ENCODE data around the gene HOXA1. TPM values are rescaled to one million over a fixed set of nuclear protein-coding genes. Genes with fewer than 3 reads are reported as not detected.

The HOXA1 gene
- total RNA-seq, 6 experiments from 2014 or later, result 0.28 to 0.81 (median 0.45) TPM

DNA sequence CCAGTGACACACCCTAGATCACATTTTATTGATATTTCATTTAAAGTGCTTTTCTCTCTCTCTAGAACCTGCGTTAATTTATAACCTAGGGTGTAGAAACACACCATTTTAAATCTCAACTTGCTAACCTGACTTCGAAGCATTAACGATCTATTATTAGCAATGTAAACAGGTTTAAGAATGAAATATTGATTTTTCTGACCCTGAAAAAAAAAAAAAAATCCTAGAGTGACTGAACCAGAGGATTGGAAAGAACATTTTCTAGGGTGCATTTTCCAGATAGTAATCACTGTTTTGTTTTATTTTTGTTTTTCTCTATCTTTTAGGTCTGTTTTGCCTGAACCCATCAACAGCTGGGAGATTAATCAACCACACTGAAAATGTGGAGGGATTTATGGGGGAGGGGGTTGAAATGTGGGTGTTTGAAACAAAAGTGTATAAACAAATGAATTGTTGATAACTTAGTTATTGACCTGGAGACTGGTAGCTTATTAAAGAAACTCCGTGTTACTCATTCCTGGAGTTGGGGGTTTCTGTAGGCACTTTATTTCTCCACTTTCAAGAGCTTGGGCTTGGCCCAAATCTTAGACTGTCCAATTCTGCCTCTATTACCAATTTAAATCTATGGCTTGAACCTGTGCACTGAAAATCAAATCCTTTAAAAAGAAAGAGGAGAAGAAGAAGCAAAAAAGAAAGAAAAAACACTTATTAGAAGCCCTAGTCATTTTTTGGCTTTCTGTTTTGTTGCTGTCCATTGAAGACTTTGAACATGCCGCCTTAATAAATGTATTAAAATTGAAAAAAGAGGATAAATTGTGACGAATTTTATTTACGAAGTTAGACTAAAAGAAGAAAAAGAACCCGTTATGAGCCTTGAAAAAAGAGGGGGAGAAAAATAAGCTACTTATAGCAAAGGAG lies 3.9 kb upstream of the HOXA1 start:
- H3K4me3 Mint-ChIP-seq, result peak overlapping the region; percentile 87; the same call in 1 of the 2 replicates
- peaks cover 39% of the 10 kb centered on the region for H3K27me3 Mint-ChIP-seq (ENCODE audit: insufficient read depth)
- DNase-seq, result no peak
- H3K27ac Mint-ChIP-seq, result no peak overlapping the region
- no peaks in the 10 kb centered on the region for H3K9me3 Mint-ChIP-seq
- TF ChIP-seq, protein P1, sequence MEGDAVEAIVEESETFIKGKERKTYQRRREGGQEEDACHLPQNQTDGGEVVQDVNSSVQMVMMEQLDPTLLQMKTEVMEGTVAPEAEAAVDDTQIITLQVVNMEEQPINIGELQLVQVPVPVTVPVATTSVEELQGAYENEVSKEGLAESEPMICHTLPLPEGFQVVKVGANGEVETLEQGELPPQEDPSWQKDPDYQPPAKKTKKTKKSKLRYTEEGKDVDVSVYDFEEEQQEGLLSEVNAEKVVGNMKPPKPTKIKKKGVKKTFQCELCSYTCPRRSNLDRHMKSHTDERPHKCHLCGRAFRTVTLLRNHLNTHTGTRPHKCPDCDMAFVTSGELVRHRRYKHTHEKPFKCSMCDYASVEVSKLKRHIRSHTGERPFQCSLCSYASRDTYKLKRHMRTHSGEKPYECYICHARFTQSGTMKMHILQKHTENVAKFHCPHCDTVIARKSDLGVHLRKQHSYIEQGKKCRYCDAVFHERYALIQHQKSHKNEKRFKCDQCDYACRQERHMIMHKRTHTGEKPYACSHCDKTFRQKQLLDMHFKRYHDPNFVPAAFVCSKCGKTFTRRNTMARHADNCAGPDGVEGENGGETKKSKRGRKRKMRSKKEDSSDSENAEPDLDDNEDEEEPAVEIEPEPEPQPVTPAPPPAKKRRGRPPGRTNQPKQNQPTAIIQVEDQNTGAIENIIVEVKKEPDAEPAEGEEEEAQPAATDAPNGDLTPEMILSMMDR (IDR thresholded peaks at IDR 0.05), result no peak
- peaks cover 51% of the 10 kb centered on the region for H3K4me1 Mint-ChIP-seq (ENCODE audit: low read depth)
- H3K36me3 Mint-ChIP-seq (ENCODE audit: low read depth), result peaks cover 43% of the 10 kb centered on the region

DNA sequence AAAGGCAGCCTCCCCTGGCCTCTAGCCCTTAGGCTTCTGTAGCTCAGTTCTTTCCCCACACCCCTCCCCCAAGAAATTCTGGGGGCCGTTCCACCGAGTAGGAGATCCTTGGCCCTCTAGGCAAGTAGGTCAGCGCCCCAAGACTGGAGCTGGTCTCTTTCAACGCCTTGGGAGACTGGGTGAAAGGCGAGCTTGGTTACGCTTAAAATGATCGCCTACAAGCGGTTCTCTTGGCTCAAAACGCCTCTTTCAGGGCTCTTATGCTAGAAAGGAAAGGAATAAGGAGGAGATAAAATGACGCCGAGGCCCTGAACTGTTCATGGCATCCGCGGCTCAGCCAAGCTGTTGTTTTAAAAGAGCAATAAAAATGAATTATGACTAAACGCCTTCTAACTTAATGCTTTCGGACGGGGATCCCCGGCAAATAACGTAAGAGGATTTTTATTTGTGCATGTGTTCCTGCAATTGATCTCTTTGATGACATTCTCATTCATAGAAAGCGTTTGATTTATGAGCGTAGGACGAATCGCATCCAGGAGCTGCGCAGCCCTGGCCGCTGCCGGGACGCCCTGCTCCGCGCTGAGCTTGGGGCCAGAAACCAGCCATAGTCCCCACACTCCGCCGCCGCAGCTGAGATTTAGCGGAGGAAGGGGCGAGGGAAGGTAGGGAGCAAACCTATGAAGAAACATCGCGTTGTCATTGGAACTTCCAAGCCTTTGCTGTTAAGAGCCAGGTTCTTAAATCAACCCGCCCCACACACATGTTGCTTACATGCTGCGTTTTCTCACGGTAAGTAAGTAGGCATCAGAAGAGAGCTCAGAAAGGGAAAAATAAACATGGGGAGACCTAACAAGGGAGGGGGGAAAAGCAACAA lies 3.0 kb upstream of the HOXA1 start:
- no peak for DNase-seq

DNA sequence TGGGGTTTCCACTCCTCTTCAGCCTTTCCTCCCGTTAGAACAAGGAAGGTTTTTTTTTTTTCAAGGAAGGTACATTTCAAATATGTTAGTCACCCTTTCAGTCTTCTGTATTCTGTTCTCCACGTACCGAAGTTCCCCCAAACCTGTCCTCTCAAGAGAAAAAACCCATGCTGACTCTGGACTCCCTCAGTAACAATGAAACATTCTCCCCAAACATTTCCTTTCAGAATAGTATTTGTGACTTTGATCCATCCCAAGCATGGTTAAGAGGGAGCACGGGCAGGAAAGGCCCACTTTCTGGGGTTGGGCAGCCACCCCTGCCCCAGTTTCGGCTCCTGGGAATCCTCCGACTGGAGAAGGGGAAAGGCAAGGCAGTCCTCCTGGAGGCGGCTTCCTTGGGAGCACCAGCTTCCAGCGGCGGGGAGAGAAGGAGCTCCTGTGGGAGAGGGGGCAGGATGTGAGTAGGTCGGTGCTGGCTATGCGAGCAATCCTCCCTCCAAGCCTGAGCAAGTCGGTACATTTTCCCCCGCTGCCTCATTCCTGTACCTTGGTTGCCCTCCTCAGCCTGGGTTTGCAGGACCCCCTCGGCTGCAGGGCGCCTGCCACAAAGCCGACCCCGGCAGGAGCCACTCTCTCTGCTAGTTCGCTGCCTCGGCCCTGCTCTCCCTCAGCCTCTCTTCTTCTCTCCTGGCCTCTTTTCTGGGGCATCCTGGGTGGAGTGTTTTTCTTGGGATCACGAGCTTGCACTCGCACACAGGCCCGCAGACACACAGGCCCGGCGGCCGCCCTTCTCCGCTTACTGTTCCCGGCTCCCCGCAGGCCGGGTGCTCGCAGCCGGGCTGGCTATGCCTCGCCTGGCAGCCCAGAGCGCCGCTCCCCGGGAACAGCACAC lies 2.1 kb upstream of the HOXA1 start:
- no peaks in the 10 kb centered on the region for H3K9me3 Mint-ChIP-seq
- H3K4me1 Mint-ChIP-seq (ENCODE audit: low read depth), result peaks cover 39% of the 10 kb centered on the region
- DNase-seq, result no peak
- peak overlapping the region; percentile 55 for H3K27ac Mint-ChIP-seq
- TF ChIP-seq, protein P1 (IDR thresholded peaks at IDR 0.05), result no peak
- H3K27me3 Mint-ChIP-seq (ENCODE audit: insufficient read depth), result peaks cover 26% of the 10 kb centered on the region
- H3K4me3 Mint-ChIP-seq, result peak overlapping the region; percentile 87
- H3K36me3 Mint-ChIP-seq (ENCODE audit: low read depth), result peaks cover 37% of the 10 kb centered on the region

More for the DNA sequence above, 3.0 kb upstream of the HOXA1 start:
- Mint-ChIP-seq H3K9me3 (no peaks in the 10 kb centered on the region), H3K27ac (peak overlapping the region; percentile 16; the same call in 1 of the 2 replicates), H3K36me3 (ENCODE audit: low read depth) (peaks cover 40% of the 10 kb centered on the region), H3K4me3 (peak overlapping the region; percentile 87), H3K4me1 (ENCODE audit: low read depth) (peaks cover 48% of the 10 kb centered on the region), H3K27me3 (ENCODE audit: insufficient read depth) (peaks cover 35% of the 10 kb centered on the region)
- TF ChIP-seq, protein P1 (IDR thresholded peaks at IDR 0.05), result no peak

DNA sequence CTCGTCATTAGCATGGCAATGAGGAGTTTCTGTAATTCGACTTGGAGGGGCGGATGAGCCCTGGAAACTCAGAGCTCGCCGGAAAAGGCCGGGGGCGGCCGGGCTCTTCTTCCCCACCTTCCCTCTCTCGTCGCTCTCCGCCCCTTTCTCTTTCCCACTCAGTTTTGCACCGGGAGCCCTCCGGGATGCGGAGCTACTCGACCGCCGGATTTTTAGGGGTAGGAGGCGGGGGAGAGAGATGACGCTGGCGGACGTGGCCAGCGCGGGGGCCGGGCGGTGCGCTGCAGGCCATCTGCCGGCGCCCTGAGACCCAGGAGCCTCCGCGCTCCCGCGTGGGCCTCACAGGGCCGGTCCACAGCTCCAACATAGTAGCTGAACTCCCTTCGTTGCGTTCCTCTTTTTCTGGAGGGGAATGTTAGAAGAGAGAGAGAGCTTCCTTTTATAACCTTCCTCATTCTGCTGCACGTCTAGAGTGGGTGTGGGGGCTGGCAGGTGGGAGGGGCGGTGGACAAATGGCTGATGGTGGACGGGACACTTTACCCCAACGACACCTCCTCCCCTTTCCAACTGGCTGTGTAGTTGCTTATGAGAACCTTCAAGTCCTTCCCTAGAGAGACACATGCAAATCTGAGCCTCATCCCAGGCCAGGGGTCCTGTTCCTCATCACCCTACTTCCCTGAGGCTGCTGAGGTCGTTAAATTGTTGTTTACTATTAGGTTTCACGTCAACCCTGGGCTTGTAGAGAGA lies 1.1 kb upstream of the HOXA1 start:
- TF ChIP-seq, protein P1 (IDR thresholded peaks at IDR 0.05), result no peak
- H3K27ac Mint-ChIP-seq, result peak overlapping the region; percentile 55
- DNase-seq, result peak; percentile 14
- peak overlapping the region; percentile 87 for H3K4me3 Mint-ChIP-seq
- no peaks in the 10 kb centered on the region for H3K9me3 Mint-ChIP-seq
- peaks cover 34% of the 10 kb centered on the region for H3K4me1 Mint-ChIP-seq (ENCODE audit: low read depth)
- H3K36me3 Mint-ChIP-seq (ENCODE audit: low read depth), result peaks cover 37% of the 10 kb centered on the region
- H3K27me3 Mint-ChIP-seq (ENCODE audit: insufficient read depth), result peaks cover 19% of the 10 kb centered on the region
